ENCODE measurements around the gene RALGAPA2. TPM values are rescaled to one million over a fixed set of nuclear protein-coding genes. Genes with fewer than 3 reads are reported as not detected.

RALGAPA2 gene
- total RNA-seq, 3 donors from 2014 or later: 34.6 to 74.1 (median 46.0) TPM

DNA sequence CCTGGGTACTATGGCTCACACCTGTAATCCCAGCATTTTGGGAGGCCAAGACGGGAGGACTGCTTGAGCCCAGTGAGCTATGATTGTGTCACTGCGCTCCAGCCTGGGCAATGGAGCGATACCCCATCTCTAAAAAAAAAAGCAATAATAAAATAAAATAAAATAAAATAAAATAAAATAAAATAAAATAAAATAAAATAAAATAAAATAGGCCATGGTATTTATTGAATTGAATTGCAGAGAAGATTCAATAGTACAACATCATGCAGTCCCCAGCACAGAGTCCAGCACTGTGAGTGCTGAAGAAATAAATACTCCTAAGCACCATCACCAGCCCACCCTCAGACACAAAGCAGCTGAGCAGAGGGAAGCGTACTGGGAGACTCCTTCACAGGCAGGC lies 144.7 kb downstream of the RALGAPA2 start:
- TF ChIP-seq, protein P1, sequence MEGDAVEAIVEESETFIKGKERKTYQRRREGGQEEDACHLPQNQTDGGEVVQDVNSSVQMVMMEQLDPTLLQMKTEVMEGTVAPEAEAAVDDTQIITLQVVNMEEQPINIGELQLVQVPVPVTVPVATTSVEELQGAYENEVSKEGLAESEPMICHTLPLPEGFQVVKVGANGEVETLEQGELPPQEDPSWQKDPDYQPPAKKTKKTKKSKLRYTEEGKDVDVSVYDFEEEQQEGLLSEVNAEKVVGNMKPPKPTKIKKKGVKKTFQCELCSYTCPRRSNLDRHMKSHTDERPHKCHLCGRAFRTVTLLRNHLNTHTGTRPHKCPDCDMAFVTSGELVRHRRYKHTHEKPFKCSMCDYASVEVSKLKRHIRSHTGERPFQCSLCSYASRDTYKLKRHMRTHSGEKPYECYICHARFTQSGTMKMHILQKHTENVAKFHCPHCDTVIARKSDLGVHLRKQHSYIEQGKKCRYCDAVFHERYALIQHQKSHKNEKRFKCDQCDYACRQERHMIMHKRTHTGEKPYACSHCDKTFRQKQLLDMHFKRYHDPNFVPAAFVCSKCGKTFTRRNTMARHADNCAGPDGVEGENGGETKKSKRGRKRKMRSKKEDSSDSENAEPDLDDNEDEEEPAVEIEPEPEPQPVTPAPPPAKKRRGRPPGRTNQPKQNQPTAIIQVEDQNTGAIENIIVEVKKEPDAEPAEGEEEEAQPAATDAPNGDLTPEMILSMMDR (IDR thresholded peaks at IDR 0.05): no peak
- TF ChIP-seq POLR2A (IDR thresholded peaks at IDR 0.05): no peak
- Histone ChIP-seq H3K4me3 (no peak overlapping the region), H3K36me3 (no peaks in the 10 kb centered on the region), H3K27ac (no peak overlapping the region), H3K27me3 (no peaks in the 10 kb centered on the region), H3K9me3 (no peaks in the 10 kb centered on the region), H3K4me1 (no peaks in the 10 kb centered on the region)
- DNase-seq (ENCODE audit: low spot score in 2 of 2): no peak
- intact Hi-C loops (cut with DNase I; ENCODE audit: low total_unique reads): no loop called here

DNA sequence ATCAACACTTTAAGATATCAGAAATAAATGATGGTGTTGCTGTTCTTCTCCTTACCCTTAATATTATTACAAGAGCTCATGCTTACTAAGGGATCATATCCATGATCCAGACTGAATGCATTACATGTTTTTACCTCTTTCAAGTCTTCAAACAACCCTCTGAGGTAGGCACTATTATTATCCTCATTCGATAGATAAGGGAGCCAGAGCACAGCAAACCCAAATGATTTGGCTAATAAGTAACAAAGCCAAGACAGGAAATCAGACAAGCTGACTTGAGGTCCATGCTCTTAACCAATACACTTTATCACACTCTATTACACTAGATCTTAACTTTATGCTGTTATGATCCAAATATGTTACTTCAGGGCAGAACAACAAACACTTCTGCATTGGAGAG lies 145.9 kb downstream of the RALGAPA2 start:
- Histone ChIP-seq H3K9me3 (no peaks in the 10 kb centered on the region), H3K36me3 (no peaks in the 10 kb centered on the region), H3K27me3 (no peaks in the 10 kb centered on the region), H3K4me3 (no peak overlapping the region), H3K4me1 (no peaks in the 10 kb centered on the region), H3K27ac (no peak overlapping the region)
- no peak for DNase-seq (ENCODE audit: low spot score in 2 of 2)
- intact Hi-C loops (cut with DNase I; ENCODE audit: low total_unique reads): no loop called here
- TF ChIP-seq POLR2AphosphoS5 (IDR thresholded peaks at IDR 0.05) (no peak), POLR2A (IDR thresholded peaks at IDR 0.05) (no peak)
- TF ChIP-seq, protein P1 (IDR thresholded peaks at IDR 0.05): no peak

GRCh38 chr20:20564279-20564678 lies 148.2 kb downstream of the RALGAPA2 start:
- H3K4me3 ChIP-seq: no peak overlapping the region
- no peaks in the 10 kb centered on the region for H3K27me3 ChIP-seq
- no peak for DNase-seq (ENCODE audit: low spot score in 2 of 2)
- H3K9me3 ChIP-seq: no peaks in the 10 kb centered on the region
- H3K27ac ChIP-seq: no peak overlapping the region
- no peak for TF ChIP-seq POLR2AphosphoS5 (IDR thresholded peaks at IDR 0.05)
- TF ChIP-seq, protein P1 (IDR thresholded peaks at IDR 0.05): no peak
- TF ChIP-seq POLR2A (IDR thresholded peaks at IDR 0.05): no peak
- intact Hi-C loops (cut with DNase I; ENCODE audit: low total_unique reads): no loop called here
- no peaks in the 10 kb centered on the region for H3K36me3 ChIP-seq
- no peaks in the 10 kb centered on the region for H3K4me1 ChIP-seq

GRCh38 chr20:20562507-20562906 lies 149.9 kb downstream of the RALGAPA2 start:
- no peak overlapping the region for H3K27ac ChIP-seq
- H3K9me3 ChIP-seq: no peaks in the 10 kb centered on the region
- intact Hi-C loops (cut with DNase I; ENCODE audit: low total_unique reads): no loop called here
- H3K4me3 ChIP-seq: no peak overlapping the region
- H3K4me1 ChIP-seq: no peaks in the 10 kb centered on the region
- H3K27me3 ChIP-seq: no peaks in the 10 kb centered on the region
- DNase-seq (ENCODE audit: low spot score in 2 of 2): no peak
- no peaks in the 10 kb centered on the region for H3K36me3 ChIP-seq
- TF ChIP-seq POLR2A (IDR thresholded peaks at IDR 0.05) (no peak), POLR2AphosphoS5 (IDR thresholded peaks at IDR 0.05) (no peak)
- TF ChIP-seq, protein P1 (IDR thresholded peaks at IDR 0.05): no peak

DNA sequence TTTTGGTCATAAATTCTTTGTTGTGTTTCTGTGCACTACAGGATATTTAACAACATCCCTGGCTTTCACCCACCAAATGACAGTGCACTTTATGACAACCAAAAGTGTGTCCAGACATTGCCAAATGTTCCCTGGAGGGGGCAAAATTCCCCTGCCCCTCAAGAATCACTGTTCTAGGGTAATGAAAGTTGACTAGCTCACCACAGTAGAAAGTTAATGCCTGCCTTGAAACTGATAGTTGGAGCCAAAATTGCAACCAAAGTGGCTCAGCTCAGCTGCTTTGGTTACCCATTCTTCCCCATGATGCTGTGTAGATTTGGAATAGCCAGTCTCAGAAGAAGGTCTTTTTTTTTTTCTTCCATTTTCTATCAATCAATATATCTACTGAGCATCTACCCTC lies 150.6 kb downstream of the RALGAPA2 start:
- Histone ChIP-seq H3K36me3 (no peaks in the 10 kb centered on the region), H3K4me1 (no peaks in the 10 kb centered on the region), H3K27ac (no peak overlapping the region), H3K9me3 (no peaks in the 10 kb centered on the region), H3K4me3 (no peak overlapping the region), H3K27me3 (no peaks in the 10 kb centered on the region)
- DNase-seq (ENCODE audit: low spot score in 2 of 2): no peak
- TF ChIP-seq POLR2A (IDR thresholded peaks at IDR 0.05) (no peak), POLR2AphosphoS5 (IDR thresholded peaks at IDR 0.05) (no peak)
- TF ChIP-seq, protein P1 (IDR thresholded peaks at IDR 0.05): no peak
- intact Hi-C loops (cut with DNase I; ENCODE audit: low total_unique reads): no loop called here

Data from breast epithelium (tissue), 4 donors.